Epithelial cell of esophagus (primary cell): ENCODE results near the gene APBB1.
A peak's percentile ranks its signal among the peaks of the same experiment; 100 is the strongest.

Experiments
- DNase-seq: peaks from one replicate; pipeline ENCODE4 v3.0.0; 2010; ENCODE audit warnings: low read depth
- H3K4me3 ChIP-seq: 2 replicates; pipeline ENCODE4 v1.5.1; 2011; ENCODE audit warnings: mild to moderate bottlenecking, low read length, control low read depth
- CTCF ChIP-seq: IDR thresholded peaks from 2 replicates; pipeline ENCODE4 v1.5.1; 2011; ENCODE audit warnings: low read depth, mild to moderate bottlenecking, low read length, control low read depth, inconsistent platforms; ENCODE audit not compliant: insufficient read depth; ENCODE audit errors: missing control alignments

Gene APBB1

DNA sequence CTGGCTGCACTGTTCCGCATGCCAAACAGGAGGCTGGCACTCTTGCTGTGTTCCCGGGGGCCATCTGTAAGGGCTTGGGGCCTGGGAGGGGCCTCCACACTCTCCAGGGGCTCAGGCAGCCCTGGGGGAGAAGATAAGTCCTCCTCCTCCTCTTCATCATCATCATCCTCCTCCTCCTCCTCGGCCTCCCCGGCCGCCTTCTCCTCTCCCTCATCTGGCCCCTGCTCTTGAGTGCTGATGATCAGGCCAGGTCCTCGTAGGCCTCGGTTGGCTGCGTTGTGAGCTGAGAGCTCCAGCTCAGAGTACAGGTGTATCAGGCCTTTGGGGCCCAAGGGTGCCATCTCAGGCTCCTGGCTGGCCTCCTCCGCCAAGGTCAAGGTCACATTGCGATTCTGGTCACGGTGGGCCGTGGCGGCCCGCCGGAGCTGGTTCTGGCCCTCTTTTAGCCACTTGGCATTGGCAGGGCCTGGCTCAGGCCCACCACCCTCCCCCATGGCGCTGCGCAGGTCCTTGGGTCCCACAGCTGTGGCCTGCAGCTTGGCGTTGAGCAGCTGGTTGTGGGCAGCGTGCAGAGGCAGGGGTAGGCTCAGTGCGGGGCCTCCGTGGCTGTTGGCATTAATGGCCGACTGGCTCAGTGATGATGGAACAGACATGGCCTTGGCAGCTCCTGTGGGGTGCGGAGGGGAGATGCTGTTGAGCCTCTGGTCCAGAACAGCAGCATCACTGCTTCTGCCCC is 8.0 kb downstream of the APBB1 start:
- no peak for DNase-seq
- no peak for TF ChIP-seq CTCF
- H3K4me3 ChIP-seq: no peak overlapping the region

DNA sequence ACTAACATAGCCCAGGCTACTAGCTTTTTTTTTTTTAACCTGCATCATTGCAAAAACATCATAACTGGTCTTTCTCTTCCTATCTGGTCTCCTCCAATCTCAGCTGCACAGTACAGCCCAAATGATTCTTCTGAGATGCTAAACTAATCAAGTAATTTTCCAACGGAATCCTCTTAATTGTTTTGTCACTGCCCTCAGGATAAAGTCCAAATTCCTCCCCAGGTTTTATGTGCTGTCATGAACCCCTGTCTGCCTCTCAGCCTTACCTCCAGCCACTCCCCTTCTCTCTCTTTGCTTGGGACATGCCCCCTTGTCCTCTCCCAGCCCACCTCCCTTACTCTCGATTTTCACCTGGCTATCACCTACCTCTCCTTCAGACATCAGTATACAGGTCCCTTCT is 12.5 kb downstream of the APBB1 start:
- no peak overlapping the region for H3K4me3 ChIP-seq
- no peak for DNase-seq
- TF ChIP-seq CTCF: no peak

DNA sequence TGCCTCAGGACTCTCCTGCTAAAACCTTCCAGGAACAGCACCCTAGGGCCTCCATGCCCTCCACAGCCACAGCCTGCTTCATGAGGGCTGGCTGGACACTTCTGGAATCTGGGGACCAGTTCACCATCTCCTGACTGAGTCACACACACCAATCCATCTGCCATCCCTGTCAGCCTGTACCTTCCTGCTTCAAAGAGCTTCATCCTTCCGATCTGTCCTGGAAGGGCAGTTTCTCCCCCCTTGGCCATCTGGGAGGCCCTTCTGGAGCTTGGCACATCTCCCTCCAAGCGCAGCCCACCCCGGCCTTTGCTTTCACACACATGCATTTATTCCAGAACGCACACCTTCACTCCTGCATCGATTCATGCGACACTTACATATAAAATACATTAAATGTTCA is 13.0 kb downstream of the APBB1 start:
- no peak overlapping the region for H3K4me3 ChIP-seq
- no peak for TF ChIP-seq CTCF
- DNase-seq: no peak

DNA sequence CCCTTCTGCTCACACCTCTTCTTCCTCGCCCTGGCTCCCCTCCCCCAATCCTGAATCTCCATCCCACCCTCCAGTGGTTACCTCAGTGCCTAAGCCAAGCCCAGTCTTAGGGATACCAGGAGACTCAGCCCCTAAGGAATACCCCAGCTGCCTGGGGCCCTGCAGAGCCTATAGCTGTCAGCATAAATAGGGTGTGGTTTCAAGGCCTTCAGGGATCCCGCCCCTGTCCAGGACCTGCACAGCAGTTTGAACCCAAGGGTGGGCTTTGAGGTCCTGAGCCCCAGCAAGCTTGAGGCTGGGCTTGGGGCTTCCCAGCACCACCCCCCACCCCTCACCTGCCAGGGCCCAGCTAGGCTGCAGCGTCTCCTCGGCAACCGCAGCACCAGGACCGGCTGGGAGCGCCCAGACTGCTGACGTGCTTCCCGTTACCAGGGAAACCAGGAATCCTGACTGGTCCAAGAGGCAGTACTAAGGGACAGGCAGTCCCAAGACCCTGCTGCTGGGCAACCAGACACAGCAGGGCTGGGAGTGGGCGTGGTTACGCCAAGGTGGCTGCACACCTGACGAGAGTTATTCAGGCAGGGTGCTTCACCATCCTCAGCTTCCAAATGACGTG is 13.7 kb downstream of the APBB1 start:
- DNase-seq: no peak
- H3K4me3 ChIP-seq: no peak overlapping the region
- no peak for TF ChIP-seq CTCF

- no peak for TF ChIP-seq CTCF
- H3K4me3 ChIP-seq: no peak overlapping the region
- DNase-seq: peak; percentile 38
Observed at GRCh38 chr11:6404342-6405051, 14.4 kb downstream of the APBB1 start.

DNA sequence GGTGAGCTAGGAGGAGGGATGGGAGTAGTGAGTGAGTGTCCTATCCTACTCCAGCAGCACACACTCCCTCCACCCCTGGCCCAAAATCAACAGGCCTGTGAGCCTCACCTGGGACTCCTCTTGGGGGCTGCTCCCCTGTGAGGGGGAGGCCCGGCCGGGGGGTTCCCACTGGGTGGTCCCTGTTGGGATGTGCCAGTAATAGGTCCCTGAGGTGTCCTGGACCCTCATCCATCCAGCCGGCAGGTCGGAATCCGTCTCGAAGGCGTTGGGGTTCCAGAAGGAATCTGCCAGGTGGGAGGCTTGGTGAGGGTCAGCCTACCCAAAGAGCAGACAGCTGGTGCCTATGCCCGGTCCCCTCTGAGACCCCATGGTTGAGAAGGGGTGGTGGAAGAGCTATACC is 15.4 kb downstream of the APBB1 start:
- no peak overlapping the region for H3K4me3 ChIP-seq
- no peak for DNase-seq
- no peak for TF ChIP-seq CTCF
